PC-9 (cell line): ENCODE measurements around the gene PCSK9. TPM values are rescaled to one million over a fixed set of nuclear protein-coding genes. Genes with fewer than 3 reads are reported as not detected.
A peak's percentile ranks its signal among the peaks of the same experiment; 100 is the strongest.

Experiments used
- BruUV-seq: library from RNA; stranded (reverse); fragments of 400-500 nt; replicated peaks from 2 replicates; lab custom pipeline; 2021; lab: Mats Ljungman, UMichigan
- CTCF ChIA-PET: fragments of 300-600 bp; sonication (Branson Sonifier 250); formaldehyde crosslinking; loops from one replicate; lab custom pipeline; 2022; ENCODE audit warnings: antibody characterized with exemption; lab: Charles Lee
- POLR2A ChIA-PET: fragments of 300-600 bp; sonication (Branson Sonifier 250); formaldehyde crosslinking; loops from one replicate; lab custom pipeline; 2022; ENCODE audit warnings: antibody characterized with exemption; ENCODE audit not compliant: unreplicated experiment; lab: Charles Lee
- DNase-seq, 2 experiments: peaks; one replicate each; pipeline versions ENCODE4 v3.0.0 to v3.0.0-alpha.2; 2015 to 2022; ENCODE audit warnings: mixed read lengths in 1 of 2
- H2AFZ ChIP-seq: fragments of 200-600 bp; sonication (generic); 2 replicates; pipeline ENCODE4 v1.8.1; 2017; ENCODE audit warnings: antibody characterized with exemption
- H3F3A ChIP-seq: fragments of 200-600 bp; sonication (generic); 2 replicates; pipeline ENCODE4 v1.8.1; 2017; ENCODE audit warnings: antibody characterized with exemption, mild to moderate bottlenecking, low read depth; ENCODE audit not compliant: insufficient read depth
- H3K27ac ChIP-seq: fragments of 200-600 bp; sonication (generic); 2 replicates; pipeline ENCODE4 v1.6.1; 2016; ENCODE audit warnings: mixed run types
- H3K27me3 ChIP-seq: fragments of 200-600 bp; sonication (generic); 2 replicates; pipeline ENCODE4 v1.6.1; 2016; ENCODE audit warnings: low read depth, mixed run types; ENCODE audit not compliant: insufficient read depth
- H3K36me3 ChIP-seq: fragments of 200-600 bp; sonication (generic); 2 replicates; pipeline ENCODE4 v1.6.1; 2016; ENCODE audit warnings: low read depth, mixed run types
- H3K4me1 ChIP-seq: fragments of 200-600 bp; sonication (generic); replicated peaks from 2 replicates; pipeline ENCODE4 v1.6.1; 2016; ENCODE audit warnings: mixed run types; ENCODE audit not compliant: insufficient read depth
- H3K4me2 ChIP-seq: fragments of 200-600 bp; sonication (generic); 2 replicates; pipeline ENCODE4 v1.6.1; 2017; ENCODE audit warnings: mixed run types
- H3K4me3 ChIP-seq: fragments of 200-600 bp; sonication (generic); 2 replicates; pipeline ENCODE4 v1.6.1; 2016; ENCODE audit warnings: mixed run types
- H3K79me2 ChIP-seq: fragments of 200-600 bp; sonication (generic); 2 replicates; pipeline ENCODE4 v1.6.1; 2017; ENCODE audit warnings: low read depth, mixed run types
- H3K9me2 ChIP-seq: fragments of 200-600 bp; sonication (generic); 2 replicates; pipeline ENCODE4 v1.8.1; 2017; ENCODE audit warnings: mild to moderate bottlenecking; ENCODE audit not compliant: insufficient read depth
- H3K9me3 ChIP-seq: fragments of 200-600 bp; sonication (generic); 2 replicates; pipeline ENCODE4 v1.8.1; 2016; ENCODE audit warnings: low read depth; ENCODE audit not compliant: insufficient read depth
- H4K20me1 ChIP-seq: fragments of 200-600 bp; sonication (generic); 2 replicates; pipeline ENCODE4 v1.8.1; 2017; ENCODE audit not compliant: insufficient read depth
- EZH2 ChIP-seq: fragments of 200-600 bp; sonication (generic); IDR thresholded peaks from 2 replicates; pipeline ENCODE4 v1.8.0; 2017; ENCODE audit warnings: antibody characterized with exemption, low read depth
- intact Hi-C: fragments of 100-400 bp; cut with micrococcal nuclease; formaldehyde crosslinking; loops from one replicate; pipeline ENCODE4 v1.10.0; 2022; ENCODE audit not compliant: unreplicated experiment
- total RNA-seq: library from RNA; stranded (reverse); gene quantifications from 2 replicates; pipeline ENCODE4 v1.2.3, GENCODE V29; 2021
- TF ChIP-seq, protein P1 (sequence below): fragments of 200-600 bp; sonication (generic); conservative IDR thresholded peaks from 2 replicates; pipeline ENCODE4 v1.6.1; 2017; ENCODE audit warnings: mixed run types, antibody characterized with exemption, mild to moderate bottlenecking, moderate library complexity

Gene PCSK9
- total RNA-seq, 1 experiment from 2014 or later: 133 TPM

DNA sequence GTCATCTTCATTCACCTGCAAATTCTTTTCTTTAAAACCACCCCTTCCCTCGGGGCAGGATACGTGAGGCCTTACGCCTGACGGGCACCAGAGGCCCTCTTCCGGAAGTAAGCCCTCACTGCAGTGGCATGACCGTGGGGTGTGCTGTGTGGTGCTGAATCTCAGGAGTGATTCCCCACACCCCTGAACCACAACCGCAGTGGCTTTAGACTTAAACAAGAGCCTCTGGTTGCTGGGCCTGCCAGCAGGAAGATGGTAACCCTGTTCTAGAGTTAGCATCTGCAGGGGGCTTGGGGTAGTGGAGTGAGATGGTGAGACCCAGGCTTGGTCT is 28.5 kb upstream of the PCSK9 start:
- POLR2A ChIA-PET: no interaction called here

DNA sequence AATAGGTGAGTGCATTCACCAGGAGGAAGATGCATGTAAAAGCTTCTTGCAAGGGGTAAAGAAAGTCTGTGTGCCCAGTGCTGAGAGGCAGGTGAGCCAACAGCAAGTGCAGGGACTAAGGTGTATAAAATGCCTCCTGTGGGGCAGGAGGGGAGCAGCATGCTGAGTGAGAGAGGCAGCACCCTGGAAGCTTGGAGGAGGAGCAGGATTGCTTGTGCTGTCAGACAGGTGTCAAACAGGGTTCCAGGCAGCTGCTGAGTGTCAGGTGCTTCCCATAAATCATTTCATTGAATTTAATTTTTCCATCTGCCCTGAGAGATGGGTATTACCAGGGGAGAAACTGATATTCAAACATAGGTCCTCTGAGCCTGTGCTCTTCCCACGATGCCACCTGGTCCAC is 26.7 kb upstream of the PCSK9 start:
- no TSS peak for BruUV-seq
- no peak overlapping the region for H2AFZ ChIP-seq
- CTCF ChIA-PET: interaction anchor here (1.0 kb wide), 1 partner anchor 9 kb away, joined by 3 read pairs; no protein-coding TSS in a partner anchor

More for the DNA sequence above, 28.5 kb upstream of the PCSK9 start:
- Histone ChIP-seq H3K79me2 (no peaks in the 10 kb centered on the region), H3K36me3 (no peaks in the 10 kb centered on the region), H3K27ac (no peak overlapping the region), H3K4me3 (no peak overlapping the region), H3K4me1 (peaks cover 9% of the 10 kb centered on the region; the same call in 1 of the 2 replicates), H3K4me2 (no peak overlapping the region), H4K20me1 (no peaks in the 10 kb centered on the region), H3F3A (no peaks in the 10 kb centered on the region; the same call in 1 of the 2 replicates), H3K27me3 (peaks cover 10% of the 10 kb centered on the region; the same call in 1 of the 2 replicates), H2AFZ (no peak overlapping the region), H3K9me3 (no peaks in the 10 kb centered on the region), H3K9me2 (no peaks in the 10 kb centered on the region)
- DNase-seq: no peak
- intact Hi-C loops: no loop called here
- BruUV-seq: no TSS peak
- CTCF ChIA-PET: no interaction called here
- TF ChIP-seq, protein P1, sequence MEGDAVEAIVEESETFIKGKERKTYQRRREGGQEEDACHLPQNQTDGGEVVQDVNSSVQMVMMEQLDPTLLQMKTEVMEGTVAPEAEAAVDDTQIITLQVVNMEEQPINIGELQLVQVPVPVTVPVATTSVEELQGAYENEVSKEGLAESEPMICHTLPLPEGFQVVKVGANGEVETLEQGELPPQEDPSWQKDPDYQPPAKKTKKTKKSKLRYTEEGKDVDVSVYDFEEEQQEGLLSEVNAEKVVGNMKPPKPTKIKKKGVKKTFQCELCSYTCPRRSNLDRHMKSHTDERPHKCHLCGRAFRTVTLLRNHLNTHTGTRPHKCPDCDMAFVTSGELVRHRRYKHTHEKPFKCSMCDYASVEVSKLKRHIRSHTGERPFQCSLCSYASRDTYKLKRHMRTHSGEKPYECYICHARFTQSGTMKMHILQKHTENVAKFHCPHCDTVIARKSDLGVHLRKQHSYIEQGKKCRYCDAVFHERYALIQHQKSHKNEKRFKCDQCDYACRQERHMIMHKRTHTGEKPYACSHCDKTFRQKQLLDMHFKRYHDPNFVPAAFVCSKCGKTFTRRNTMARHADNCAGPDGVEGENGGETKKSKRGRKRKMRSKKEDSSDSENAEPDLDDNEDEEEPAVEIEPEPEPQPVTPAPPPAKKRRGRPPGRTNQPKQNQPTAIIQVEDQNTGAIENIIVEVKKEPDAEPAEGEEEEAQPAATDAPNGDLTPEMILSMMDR: no peak
- TF ChIP-seq EZH2: no peak

DNA sequence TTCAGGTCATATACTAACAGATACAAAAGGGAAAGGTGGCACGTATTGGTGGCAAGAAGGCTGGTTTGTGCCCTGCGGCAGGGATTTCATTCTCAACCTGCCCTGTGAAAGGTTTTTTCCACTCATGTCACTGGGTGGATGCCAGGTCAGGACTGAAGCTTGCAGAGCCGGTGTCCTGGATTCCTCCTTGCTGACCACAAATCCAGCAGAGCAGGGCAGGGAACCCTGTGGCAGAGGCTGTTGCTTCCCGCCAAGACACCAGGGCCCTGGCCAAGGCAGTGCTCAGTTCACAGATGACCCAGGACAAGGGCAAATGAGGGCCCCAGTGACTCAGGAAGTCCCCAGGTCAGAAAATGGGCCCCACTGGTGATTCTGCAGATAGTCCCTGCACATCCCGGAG is 24.2 kb upstream of the PCSK9 start:
- peaks cover 13% of the 10 kb centered on the region; the same call in 1 of the 2 replicates for H3K27me3 ChIP-seq
- CTCF ChIA-PET: interaction anchor here (1.0 kb wide), 1 partner anchor 56 kb away, joined by 4 read pairs; no protein-coding TSS in a partner anchor
- POLR2A ChIA-PET: no interaction called here

More for the DNA sequence above, 26.7 kb upstream of the PCSK9 start:
- Histone ChIP-seq H3F3A (no peaks in the 10 kb centered on the region; the same call in 1 of the 2 replicates), H3K27me3 (peaks cover 13% of the 10 kb centered on the region; the same call in 1 of the 2 replicates), H3K4me3 (no peak overlapping the region), H4K20me1 (no peaks in the 10 kb centered on the region), H3K9me2 (no peaks in the 10 kb centered on the region), H3K27ac (no peak overlapping the region), H3K36me3 (no peaks in the 10 kb centered on the region), H3K4me2 (no peak overlapping the region), H3K9me3 (no peaks in the 10 kb centered on the region), H3K4me1 (peaks cover 5% of the 10 kb centered on the region; the same call in 1 of the 2 replicates), H3K79me2 (no peaks in the 10 kb centered on the region)
- intact Hi-C loops: no loop called here
- DNase-seq: no peak
- TF ChIP-seq EZH2: no peak
- TF ChIP-seq, protein P1: no peak
- POLR2A ChIA-PET: no interaction called here

More for the DNA sequence above, 24.2 kb upstream of the PCSK9 start:
- H3K9me2 ChIP-seq: no peaks in the 10 kb centered on the region
- H3F3A ChIP-seq: no peaks in the 10 kb centered on the region
- H2AFZ ChIP-seq: no peak overlapping the region
- peak in 1 of 2 experiments; percentile 45 for DNase-seq
- no peaks in the 10 kb centered on the region for H3K9me3 ChIP-seq
- no peak overlapping the region for H3K27ac ChIP-seq
- H3K79me2 ChIP-seq: no peaks in the 10 kb centered on the region
- H4K20me1 ChIP-seq: no peaks in the 10 kb centered on the region
- no peak overlapping the region for H3K4me3 ChIP-seq
- intact Hi-C loops: no loop called here
- no TSS peak for BruUV-seq
- TF ChIP-seq, protein P1: no peak
- TF ChIP-seq EZH2: no peak
- H3K36me3 ChIP-seq: no peaks in the 10 kb centered on the region
- H3K4me2 ChIP-seq: no peak overlapping the region
- H3K4me1 ChIP-seq: no peaks in the 10 kb centered on the region
